Endothelial cell of hepatic sinusoid (primary cell): Measurements from ENCODE around the gene ZNF235.
"Not testable (repeated sequence)": the region's sequence is repeated elsewhere in the genome, so short reads cannot be mapped to it uniquely, and the experiment has no call there.

Experiments
- in situ Hi-C: cut with HindIII; loops from 2 replicates; pipeline ENCODE4 v1.10.0; 2017; ENCODE audit warnings: low sequenced_read_pairs

Gene ZNF235

DNA sequence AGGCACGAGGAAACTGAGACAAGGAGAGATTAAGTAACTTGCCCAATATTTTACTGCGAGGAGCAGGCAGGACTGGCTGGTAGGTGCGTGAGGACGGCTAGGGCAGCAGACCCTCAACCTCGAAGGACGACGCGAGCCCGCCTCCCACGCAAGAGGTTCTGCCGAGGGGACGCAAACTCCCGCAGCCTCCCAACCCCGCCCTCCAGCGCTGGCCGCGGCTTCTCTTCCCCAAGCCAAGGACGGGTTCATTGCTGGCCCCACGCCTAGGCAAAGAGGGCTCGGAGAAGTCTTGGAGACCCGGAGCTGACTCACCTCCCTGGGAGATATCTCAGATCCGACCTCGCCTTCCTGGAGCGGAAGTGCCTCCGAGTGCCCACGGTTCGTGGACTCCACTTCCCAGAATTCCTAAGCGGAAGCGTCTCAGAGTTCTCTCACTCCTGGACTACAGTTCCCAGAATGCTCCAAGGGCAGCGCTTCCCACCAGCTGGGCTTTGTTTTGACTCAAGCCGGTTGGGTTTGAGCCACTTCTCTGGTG is at the start of gene ZNF235:
TSS of gene ZNF235 (minus strand) at position 367 of the 535 bp plus-strand sequence. CDS start 1,621 bp downstream, outside the sequence.
- in situ Hi-C loops, result no loop called here

GRCh38 chr19:44346556-44346955 is 41.7 kb upstream of the ZNF235 start:
- in situ Hi-C loops, result no loop called here

GRCh38 chr19:44345959-44346358 is 41.1 kb upstream of the ZNF235 start:
- in situ Hi-C loops, result no loop called here

DNA sequence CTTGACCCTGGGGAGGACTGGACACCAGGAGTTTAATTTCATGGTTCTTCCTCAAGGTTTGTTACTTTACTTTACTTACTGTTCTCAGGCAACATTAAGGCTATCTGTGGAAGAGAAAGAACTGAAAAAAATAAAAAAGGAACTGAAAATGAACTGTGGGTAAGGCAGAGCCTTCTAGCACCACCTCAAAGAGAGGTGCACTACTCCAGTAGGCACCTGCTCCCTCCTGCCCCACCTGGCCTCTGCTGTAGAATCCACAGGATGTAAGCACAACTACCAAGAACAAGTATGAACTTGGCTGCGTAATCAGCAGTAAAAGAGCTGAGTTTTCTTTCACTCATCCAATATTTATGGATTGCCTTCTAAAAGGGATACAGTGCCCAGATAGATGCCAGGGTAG is 39.4 kb upstream of the ZNF235 start:
- in situ Hi-C loops, result no loop called here

- in situ Hi-C loops, result no loop called here
Observed at GRCh38 chr19:44341794-44342193, 37.0 kb upstream of the ZNF235 start.

DNA sequence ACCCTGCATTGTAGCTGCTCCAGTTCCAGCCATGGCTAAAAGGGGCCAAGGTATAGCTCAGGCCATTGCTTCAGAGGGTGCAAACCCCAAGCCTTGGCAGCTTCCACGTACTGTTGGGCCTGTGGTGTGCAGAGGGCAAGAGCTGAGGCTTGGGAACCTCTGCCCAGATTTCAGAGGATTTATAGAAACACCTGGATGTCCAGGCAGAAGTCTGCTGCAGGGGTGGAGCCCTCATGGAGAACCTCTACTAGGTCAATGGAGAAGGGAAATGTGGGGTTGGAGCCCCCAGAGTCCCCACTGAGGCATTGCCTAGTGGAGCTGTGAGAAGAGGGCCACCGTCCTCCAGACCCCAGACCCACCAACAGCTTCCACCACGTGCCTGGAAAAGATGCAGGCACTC is 29.8 kb upstream of the ZNF235 start:
- in situ Hi-C loops, result not testable (repeated sequence)

GRCh38 chr19:44332145-44332544 is 27.3 kb upstream of the ZNF235 start:
- in situ Hi-C loops, result no loop called here

- in situ Hi-C loops, result no loop called here
Observed at GRCh38 chr19:44315883-44316282, 11.1 kb upstream of the ZNF235 start.

- in situ Hi-C loops, result no loop called here
Observed at GRCh38 chr19:44313231-44313630, 8.4 kb upstream of the ZNF235 start.

DNA sequence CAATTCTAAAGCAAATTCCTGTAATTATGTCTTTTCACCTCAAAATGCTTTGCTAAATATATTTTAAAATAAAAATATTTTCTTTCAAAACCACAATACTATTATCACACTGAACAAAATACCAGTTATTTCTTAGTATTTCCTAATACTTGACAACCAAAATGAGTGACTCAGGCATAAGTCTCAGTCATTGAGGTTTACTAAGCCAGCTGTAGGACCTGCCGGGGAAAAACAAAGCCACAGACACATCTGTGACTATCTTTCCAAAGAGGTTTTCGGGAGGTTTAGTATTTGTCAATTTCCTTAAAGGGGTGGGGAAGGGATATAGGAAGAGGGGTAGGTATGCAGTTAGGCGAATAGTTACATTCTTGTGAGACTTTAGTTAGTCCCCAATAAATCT is 3.2 kb upstream of the ZNF235 start:
- in situ Hi-C loops, result no loop called here

- in situ Hi-C loops, result no loop called here
Observed at GRCh38 chr19:44306283-44306682, 1.5 kb upstream of the ZNF235 start.

DNA sequence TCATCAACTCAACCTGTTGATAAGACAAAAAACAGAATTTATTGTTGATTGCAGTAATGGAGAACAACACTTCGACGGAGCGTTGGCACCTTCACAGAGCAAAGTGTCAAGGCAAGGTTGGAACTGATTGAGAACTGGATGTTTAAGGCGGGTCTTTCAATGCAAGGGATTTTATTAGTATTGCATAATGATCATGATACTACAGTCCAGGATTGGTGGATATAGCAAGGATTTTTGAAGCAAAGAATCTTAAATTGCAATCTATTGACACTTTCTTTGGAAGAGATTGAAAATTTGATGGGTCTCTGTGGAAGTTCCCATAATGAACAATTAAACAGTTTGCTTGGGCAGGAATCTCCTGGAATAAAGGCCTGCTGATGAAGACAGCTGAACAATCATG is 632 bp upstream of the ZNF235 start:
- in situ Hi-C loops, result no loop called here

GRCh38 chr19:44303976-44304568 is 753 bp downstream of the ZNF235 start:
- in situ Hi-C loops, result no loop called here

DNA sequence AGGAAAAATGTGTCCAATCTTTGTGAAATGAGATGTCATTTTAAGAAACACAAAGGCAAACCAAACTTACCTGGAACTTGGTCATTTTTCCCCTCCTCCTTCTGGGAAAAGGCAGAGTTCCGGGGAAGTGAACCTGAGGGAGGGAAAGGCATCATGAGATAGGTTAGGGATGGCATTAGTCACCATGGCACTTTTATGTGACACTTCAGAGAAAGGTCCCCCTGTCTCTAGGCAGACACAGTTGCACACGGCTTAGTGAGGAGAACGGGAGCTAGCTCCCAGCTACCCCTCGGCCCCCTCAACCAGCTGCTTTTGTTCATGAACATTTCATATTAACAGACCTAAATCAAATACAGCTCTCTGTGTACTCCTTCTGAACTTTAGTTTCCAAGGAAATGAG is 1.5 kb downstream of the ZNF235 start:
- in situ Hi-C loops, result no loop called here

GRCh38 chr19:44284968-44285367 is 19.9 kb downstream of the ZNF235 start:
- in situ Hi-C loops, result no loop called here

DNA sequence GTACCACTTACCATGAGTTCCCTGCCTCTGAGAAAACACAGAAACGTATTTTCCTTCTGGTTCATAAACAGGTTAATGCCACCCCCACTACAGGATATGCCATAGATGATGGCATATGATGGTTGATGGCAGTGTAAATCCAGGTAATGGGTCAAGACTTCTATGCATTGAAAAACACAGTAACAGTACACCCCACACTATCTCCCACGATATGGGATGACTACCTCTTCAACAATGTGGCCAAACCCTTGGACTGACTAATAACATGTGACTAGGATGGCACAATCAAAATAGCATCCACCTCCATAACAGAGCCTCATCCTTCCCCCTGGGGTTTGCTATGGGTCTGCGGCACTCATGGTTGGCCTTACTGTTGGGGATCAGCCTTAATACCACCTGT is 22.0 kb downstream of the ZNF235 start:
- in situ Hi-C loops, result no loop called here

GRCh38 chr19:44280916-44281315 is 23.9 kb downstream of the ZNF235 start:
- in situ Hi-C loops, result no loop called here

DNA sequence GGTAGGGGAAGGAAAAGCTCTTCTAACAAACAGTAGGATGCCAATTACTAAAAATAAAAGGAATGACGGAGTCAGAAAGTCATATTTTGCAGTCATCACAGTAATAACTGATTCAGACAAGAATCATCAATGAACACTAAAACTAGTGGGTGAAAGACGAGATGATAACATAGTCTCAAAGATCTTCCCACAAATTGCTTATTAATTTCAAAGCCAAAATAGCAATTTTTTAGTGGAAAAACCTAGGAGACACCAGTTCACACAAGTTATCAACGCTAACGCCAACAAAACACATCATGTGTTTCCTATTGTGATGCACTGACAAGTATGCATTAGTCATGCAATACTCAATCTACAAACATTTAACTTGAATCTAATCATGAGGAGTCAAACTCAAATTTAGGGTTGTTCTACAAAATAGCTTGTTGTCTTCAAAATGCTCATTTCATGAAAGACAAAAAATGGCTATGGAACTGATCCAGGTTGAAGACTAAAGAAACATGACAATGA is 26.6 kb downstream of the ZNF235 start:
- in situ Hi-C loops, result no loop called here

DNA sequence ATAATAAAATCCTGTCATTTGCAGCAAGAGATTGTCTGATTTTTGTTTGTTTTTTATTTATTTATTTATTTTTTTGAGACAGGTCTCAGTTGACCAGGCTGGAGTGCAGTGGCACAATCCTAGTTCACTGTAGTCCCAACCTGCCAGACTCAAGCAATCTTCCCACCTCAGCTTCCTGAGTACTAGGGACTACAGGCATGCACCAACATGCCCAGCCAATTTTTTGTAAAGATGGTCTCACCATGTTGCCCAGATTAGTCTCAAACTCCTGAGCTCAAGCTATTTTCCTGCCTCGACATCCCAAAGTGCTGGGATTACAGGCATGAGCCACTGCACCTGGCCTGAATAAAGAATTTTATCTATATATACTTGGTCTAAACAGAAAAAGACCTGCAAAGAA is 27.5 kb downstream of the ZNF235 start:
- in situ Hi-C loops, result no loop called here

DNA sequence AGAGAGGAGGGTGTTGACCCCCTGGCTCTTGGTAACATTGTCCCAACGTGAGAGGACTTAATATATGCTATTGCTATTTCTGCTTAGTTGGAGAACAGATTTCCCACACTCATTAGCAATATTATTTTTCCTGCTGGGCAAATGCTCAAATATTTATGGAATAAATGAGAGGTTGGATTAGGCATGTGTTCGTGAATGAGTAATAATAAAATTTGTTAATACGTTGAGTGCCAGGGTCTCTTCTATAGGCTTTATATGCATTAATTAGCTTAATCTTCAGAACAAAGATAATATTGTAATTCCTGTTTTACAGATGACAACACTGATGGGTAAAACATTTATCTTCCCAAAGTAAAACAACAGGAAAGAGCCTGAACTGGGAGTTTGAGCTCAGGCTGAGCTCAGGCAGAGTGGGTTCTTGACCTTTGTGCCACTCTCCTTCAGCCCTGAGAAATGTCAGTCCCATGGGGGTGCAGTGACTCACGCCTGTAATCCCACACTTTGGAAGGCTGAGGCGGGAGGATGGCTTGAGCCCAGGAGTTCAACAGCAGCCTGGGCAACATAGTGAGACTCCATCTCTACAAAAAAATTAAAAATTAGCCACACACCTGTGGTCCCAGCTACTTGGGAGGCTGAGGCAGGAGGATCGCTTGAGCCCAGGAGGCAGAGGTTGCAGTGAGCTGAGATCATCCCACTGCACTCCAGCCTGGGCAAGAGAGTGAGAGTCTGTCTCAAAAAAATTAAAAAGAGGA is 44.0 kb downstream of the ZNF235 start:
- in situ Hi-C loops, result no loop called here

GRCh38 chr19:44260343-44260681 is 44.5 kb downstream of the ZNF235 start:
- in situ Hi-C loops, result no loop called here

DNA sequence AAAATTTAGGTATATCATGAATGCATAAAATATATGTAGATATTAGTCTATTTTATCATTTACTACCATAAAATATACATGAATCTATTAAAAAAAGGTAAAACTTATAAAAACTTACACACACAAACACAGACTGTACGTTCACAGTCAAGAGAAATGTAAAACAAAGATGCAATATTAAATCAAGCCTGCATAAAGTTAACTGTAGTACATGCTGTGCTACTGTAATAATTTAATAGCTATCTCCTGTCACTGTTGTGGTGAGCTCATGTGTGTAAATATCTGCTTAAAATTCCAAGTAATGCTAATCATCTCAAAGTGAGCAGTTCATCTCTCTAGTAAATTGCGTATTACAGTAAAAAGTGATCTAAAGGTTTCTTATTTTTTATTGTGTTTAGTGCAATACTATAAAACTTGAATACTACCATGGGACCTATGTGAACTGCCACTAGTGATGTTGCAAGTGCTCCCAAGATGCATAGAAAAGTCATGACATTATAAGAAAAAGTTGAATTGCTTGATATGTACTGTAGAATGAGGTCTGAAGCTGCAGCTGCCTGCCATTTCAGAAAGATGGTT is 45.9 kb downstream of the ZNF235 start:
- in situ Hi-C loops, result no loop called here
